ENCODE results near the gene BABAM2. TPM values are rescaled to one million over a fixed set of nuclear protein-coding genes. Genes with fewer than 3 reads are reported as not detected.

BABAM2 gene
- total RNA-seq, 1 donor from 2014 or later, result 41.0 TPM

- no peak for DNase-seq (ENCODE audit: extremely low spot score in 2 of 2)
- Histone ChIP-seq H3K4me1 (peaks cover 74% of the 10 kb centered on the region), H3K9me3 (no peaks in the 10 kb centered on the region), H3K27ac (no peak overlapping the region), H3K27me3 (no peaks in the 10 kb centered on the region), H3K4me3 (no peak overlapping the region), H3K36me3 (no peaks in the 10 kb centered on the region)
- intact Hi-C loops (cut with DNase I), result no loop called here
- TF ChIP-seq POLR2AphosphoS5 (IDR thresholded peaks at IDR 0.05; ENCODE audit: insufficient read depth in 1 of 2, low read depth in 1 of 2) (no peak), POLR2A (IDR thresholded peaks at IDR 0.05) (no peak), CTCF (IDR thresholded peaks at IDR 0.05) (peak in 1 of 3 experiments; percentile 21)
These were observed 338.0 kb downstream of the BABAM2 start for GRCh38 chr2:28228434-28228995.

- H3K4me1 ChIP-seq, result peaks cover 57% of the 10 kb centered on the region
- intact Hi-C loops (cut with DNase I), result no loop called here
These were observed 340.6 kb downstream of the BABAM2 start for GRCh38 chr2:28231110-28231631.

GRCh38 chr2:28232295-28232694 lies 341.8 kb downstream of the BABAM2 start:
- H3K4me1 ChIP-seq, result peaks cover 54% of the 10 kb centered on the region
- no peaks in the 10 kb centered on the region for H3K9me3 ChIP-seq
- no peak overlapping the region for H3K4me3 ChIP-seq
- no peaks in the 10 kb centered on the region for H3K36me3 ChIP-seq
- H3K27ac ChIP-seq, result peak overlapping the region; percentile 37
- TF ChIP-seq CTCF (IDR thresholded peaks at IDR 0.05) (no peak), POLR2AphosphoS5 (IDR thresholded peaks at IDR 0.05; ENCODE audit: insufficient read depth in 1 of 2, low read depth in 1 of 2) (peak in 1 of 2 donors; percentile 71), POLR2A (IDR thresholded peaks at IDR 0.05) (no peak)
- H3K27me3 ChIP-seq, result no peaks in the 10 kb centered on the region
- intact Hi-C loops (cut with DNase I), result no loop called here
- no peak for DNase-seq (ENCODE audit: extremely low spot score in 2 of 2)

More at GRCh38 chr2:28231110-28231631, 340.6 kb downstream of the BABAM2 start:
- Histone ChIP-seq H3K27me3 (no peaks in the 10 kb centered on the region), H3K4me3 (no peak overlapping the region), H3K36me3 (no peaks in the 10 kb centered on the region), H3K27ac (no peak overlapping the region), H3K9me3 (no peaks in the 10 kb centered on the region)
- no peak for TF ChIP-seq CTCF (IDR thresholded peaks at IDR 0.05)
- no peak for TF ChIP-seq POLR2A (IDR thresholded peaks at IDR 0.05)
- no peak for TF ChIP-seq POLR2AphosphoS5 (IDR thresholded peaks at IDR 0.05; ENCODE audit: insufficient read depth in 1 of 2, low read depth in 1 of 2)
- no peak for DNase-seq (ENCODE audit: extremely low spot score in 2 of 2)

GRCh38 chr2:28233164-28233676 lies 342.7 kb downstream of the BABAM2 start:
- no peak for DNase-seq (ENCODE audit: extremely low spot score in 2 of 2)
- peak overlapping the region; percentile 37 for H3K27ac ChIP-seq
- no peaks in the 10 kb centered on the region for H3K36me3 ChIP-seq

More at GRCh38 chr2:28233164-28233676, 342.7 kb downstream of the BABAM2 start:
- no peak for TF ChIP-seq CTCF (IDR thresholded peaks at IDR 0.05)
- no peak for TF ChIP-seq POLR2AphosphoS5 (IDR thresholded peaks at IDR 0.05; ENCODE audit: insufficient read depth in 1 of 2, low read depth in 1 of 2)
- TF ChIP-seq POLR2A (IDR thresholded peaks at IDR 0.05), result no peak
- Histone ChIP-seq H3K4me1 (peaks cover 44% of the 10 kb centered on the region), H3K9me3 (no peaks in the 10 kb centered on the region), H3K27me3 (no peaks in the 10 kb centered on the region), H3K4me3 (no peak overlapping the region)
- intact Hi-C loops (cut with DNase I), result no loop called here

Measured in vagina (tissue), 2 donors.